HL-60 (cell line): ENCODE results near the gene CORO2A.

Experiments
- DNase-seq, 2 experiments: peaks; one replicate each; pipeline ENCODE4 v3.0.0-alpha.2; 2010 to 2020; ENCODE audit warnings: low read depth in 1 of 2, low spot score in 1 of 2
- H3K27ac ChIP-seq: fragments of 250-450 bp; sonication (Bioruptor Pico); replicated peaks from 2 replicates; pipeline ENCODE4 v1.5.1; 2020; ENCODE audit warnings: mild to moderate bottlenecking, moderate library complexity
- H3K27me3 ChIP-seq: fragments of 250-450 bp; sonication (Bioruptor Pico); 2 replicates; pipeline ENCODE4 v1.5.1; 2021; ENCODE audit warnings: mild to moderate bottlenecking, moderate library complexity; ENCODE audit not compliant: insufficient read depth, poor library complexity, severe bottlenecking
- H3K4me3 ChIP-seq: replicated peaks from 2 replicates; pipeline ENCODE4 v1.5.1; 2011; ENCODE audit warnings: mild to moderate bottlenecking, control low read depth, low read length; ENCODE audit not compliant: insufficient read depth
- GABPA ChIP-seq: IDR thresholded peaks from 2 replicates; pipeline ENCODE4 v1.6.1; 2012; ENCODE audit warnings: low read depth
- POLR2AphosphoS5 ChIP-seq: IDR thresholded peaks from 2 replicates; pipeline ENCODE4 v1.6.1; 2012; ENCODE audit warnings: low read depth
- SPI1 ChIP-seq: IDR thresholded peaks from 2 replicates; pipeline ENCODE4 v1.6.1; 2012; ENCODE audit warnings: low read depth, mild to moderate bottlenecking, borderline replicate concordance
- TF ChIP-seq, protein P1 (sequence below): IDR thresholded peaks from 2 replicates; pipeline ENCODE4 v1.6.1; 2012; ENCODE audit warnings: low read depth; ENCODE audit not compliant: insufficient replicate concordance
- TF ChIP-seq, protein P2 (sequence below): IDR thresholded peaks from one replicate; pipeline ENCODE4 v1.5.1; 2011; ENCODE audit warnings: low read length, control low read depth, inconsistent platforms; ENCODE audit not compliant: insufficient read depth

Gene CORO2A

DNA sequence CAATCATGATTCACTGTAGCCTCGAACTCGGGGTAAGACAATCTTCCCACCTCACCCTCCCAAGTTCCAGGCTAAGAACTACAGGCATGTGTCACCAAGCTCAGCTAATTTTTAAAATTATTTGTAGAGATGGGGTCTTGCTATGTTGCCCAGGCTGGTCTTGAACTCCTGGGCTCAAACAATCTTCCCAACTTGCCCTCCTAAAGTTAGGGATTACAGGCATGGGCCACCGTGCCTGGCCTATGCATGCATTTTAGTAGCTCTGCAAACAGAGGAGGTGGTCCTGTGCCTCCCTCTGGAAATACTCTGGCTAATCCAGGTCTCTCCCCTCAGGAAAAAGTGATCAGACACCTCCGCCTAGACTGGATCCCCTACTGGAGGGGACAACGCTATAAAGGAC lies 51.9 kb downstream of the CORO2A start:
- Histone ChIP-seq H3K27ac (no peak overlapping the region), H3K27me3 (no peaks in the 10 kb centered on the region), H3K4me3 (no peak overlapping the region)
- TF ChIP-seq, protein P1, sequence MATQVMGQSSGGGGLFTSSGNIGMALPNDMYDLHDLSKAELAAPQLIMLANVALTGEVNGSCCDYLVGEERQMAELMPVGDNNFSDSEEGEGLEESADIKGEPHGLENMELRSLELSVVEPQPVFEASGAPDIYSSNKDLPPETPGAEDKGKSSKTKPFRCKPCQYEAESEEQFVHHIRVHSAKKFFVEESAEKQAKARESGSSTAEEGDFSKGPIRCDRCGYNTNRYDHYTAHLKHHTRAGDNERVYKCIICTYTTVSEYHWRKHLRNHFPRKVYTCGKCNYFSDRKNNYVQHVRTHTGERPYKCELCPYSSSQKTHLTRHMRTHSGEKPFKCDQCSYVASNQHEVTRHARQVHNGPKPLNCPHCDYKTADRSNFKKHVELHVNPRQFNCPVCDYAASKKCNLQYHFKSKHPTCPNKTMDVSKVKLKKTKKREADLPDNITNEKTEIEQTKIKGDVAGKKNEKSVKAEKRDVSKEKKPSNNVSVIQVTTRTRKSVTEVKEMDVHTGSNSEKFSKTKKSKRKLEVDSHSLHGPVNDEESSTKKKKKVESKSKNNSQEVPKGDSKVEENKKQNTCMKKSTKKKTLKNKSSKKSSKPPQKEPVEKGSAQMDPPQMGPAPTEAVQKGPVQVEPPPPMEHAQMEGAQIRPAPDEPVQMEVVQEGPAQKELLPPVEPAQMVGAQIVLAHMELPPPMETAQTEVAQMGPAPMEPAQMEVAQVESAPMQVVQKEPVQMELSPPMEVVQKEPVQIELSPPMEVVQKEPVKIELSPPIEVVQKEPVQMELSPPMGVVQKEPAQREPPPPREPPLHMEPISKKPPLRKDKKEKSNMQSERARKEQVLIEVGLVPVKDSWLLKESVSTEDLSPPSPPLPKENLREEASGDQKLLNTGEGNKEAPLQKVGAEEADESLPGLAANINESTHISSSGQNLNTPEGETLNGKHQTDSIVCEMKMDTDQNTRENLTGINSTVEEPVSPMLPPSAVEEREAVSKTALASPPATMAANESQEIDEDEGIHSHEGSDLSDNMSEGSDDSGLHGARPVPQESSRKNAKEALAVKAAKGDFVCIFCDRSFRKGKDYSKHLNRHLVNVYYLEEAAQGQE, result no peak
- TF ChIP-seq GABPA (no peak), SPI1 (no peak), POLR2AphosphoS5 (no peak)
- TF ChIP-seq, protein P2, sequence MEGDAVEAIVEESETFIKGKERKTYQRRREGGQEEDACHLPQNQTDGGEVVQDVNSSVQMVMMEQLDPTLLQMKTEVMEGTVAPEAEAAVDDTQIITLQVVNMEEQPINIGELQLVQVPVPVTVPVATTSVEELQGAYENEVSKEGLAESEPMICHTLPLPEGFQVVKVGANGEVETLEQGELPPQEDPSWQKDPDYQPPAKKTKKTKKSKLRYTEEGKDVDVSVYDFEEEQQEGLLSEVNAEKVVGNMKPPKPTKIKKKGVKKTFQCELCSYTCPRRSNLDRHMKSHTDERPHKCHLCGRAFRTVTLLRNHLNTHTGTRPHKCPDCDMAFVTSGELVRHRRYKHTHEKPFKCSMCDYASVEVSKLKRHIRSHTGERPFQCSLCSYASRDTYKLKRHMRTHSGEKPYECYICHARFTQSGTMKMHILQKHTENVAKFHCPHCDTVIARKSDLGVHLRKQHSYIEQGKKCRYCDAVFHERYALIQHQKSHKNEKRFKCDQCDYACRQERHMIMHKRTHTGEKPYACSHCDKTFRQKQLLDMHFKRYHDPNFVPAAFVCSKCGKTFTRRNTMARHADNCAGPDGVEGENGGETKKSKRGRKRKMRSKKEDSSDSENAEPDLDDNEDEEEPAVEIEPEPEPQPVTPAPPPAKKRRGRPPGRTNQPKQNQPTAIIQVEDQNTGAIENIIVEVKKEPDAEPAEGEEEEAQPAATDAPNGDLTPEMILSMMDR, result no peak
- no peak for DNase-seq

DNA sequence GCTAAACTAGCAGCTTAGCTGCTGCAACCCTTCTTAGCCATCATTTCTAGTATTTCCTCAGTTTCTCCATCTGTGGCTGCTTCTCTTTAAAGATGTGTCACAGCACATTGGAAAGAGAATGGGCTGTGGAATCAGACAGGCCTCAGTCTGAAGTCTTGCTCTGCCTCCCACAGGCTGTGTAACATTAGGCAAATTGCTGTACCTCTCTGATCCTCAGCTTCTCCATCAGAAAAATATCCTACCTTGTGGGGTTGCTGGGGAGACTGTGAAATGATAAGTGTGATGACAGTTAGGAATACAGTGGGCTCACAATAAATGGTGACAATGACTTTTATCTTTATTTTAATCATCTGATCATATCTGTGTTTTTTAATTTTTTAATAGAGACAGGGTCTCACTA lies 55.9 kb downstream of the CORO2A start:
- no peak overlapping the region for H3K27ac ChIP-seq
- H3K27me3 ChIP-seq, result no peaks in the 10 kb centered on the region
- TF ChIP-seq, protein P2, result no peak
- no peak for TF ChIP-seq SPI1
- no peak for TF ChIP-seq GABPA
- TF ChIP-seq, protein P1, result no peak
- no peak for TF ChIP-seq POLR2AphosphoS5
- H3K4me3 ChIP-seq, result no peak overlapping the region
- no peak for DNase-seq

DNA sequence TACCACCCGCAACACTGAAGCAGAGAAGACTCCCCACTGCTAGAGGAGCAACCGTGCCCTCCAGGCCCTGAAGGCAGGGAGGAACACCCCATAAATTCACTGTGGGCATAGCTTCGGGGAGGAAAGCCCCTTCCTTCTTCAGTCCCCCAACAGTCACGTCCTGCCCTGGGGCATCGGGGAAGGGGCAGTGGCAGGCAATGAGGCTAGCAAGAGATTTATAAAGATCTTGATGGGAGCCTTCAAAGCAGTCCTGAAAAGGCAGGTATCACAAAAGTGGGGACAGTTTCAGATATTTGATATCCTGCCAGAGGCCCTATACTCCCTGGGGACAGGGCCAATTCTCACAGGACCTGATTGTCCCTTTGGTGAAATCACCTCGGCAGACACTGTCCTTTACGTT lies 56.5 kb downstream of the CORO2A start:
- Histone ChIP-seq H3K4me3 (no peak overlapping the region), H3K27ac (no peak overlapping the region), H3K27me3 (no peaks in the 10 kb centered on the region)
- DNase-seq, result no peak
- TF ChIP-seq, protein P1, result no peak

DNA sequence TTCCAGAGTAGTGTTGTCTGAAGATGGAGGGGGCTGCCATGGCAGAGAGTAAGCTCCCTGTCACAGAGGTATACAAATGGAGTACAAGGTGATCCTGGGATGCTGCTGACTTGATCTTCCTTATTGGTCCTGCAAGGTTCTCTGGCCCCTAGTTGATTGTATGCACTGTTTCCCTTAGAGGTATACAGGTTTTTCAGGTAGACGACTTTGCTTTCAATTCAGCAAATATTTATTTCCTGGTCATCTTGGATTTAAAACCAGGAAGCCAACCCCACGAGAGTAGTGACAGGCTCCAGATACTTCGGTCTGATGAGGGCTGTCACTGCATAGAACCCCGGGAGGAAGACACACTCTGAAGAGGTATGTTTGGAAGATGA lies 56.9 kb downstream of the CORO2A start:
- H3K4me3 ChIP-seq, result no peak overlapping the region
- H3K27ac ChIP-seq, result no peak overlapping the region
- H3K27me3 ChIP-seq, result no peaks in the 10 kb centered on the region
- no peak for DNase-seq
- TF ChIP-seq, protein P1, result no peak
